Muscle of leg (tissue), 11 donors: ENCODE results near the gene ASB2. TPM values are rescaled to one million over a fixed set of nuclear protein-coding genes. Genes with fewer than 3 reads are reported as not detected.

ENCODE experiments used
- DNase-seq: peaks from one replicate; pipeline ENCODE4 v3.0.0; 2013
- H3K27ac ChIP-seq: one replicate; pipeline ENCODE4 v1.5.1; 2013; ENCODE audit warnings: mild to moderate bottlenecking, low read length, control low read depth
- H3K27me3 ChIP-seq: one replicate; pipeline ENCODE4 v1.6.1; 2013; ENCODE audit warnings: low read length; ENCODE audit not compliant: control insufficient read depth, insufficient read depth
- H3K36me3 ChIP-seq: one replicate; pipeline ENCODE4 v1.6.1; 2013; ENCODE audit warnings: low read length; ENCODE audit not compliant: control insufficient read depth, insufficient read depth
- H3K4me1 ChIP-seq: one replicate; pipeline ENCODE4 v1.6.1; 2013; ENCODE audit warnings: low read length; ENCODE audit not compliant: control insufficient read depth, insufficient read depth
- H3K4me3 ChIP-seq: one replicate; pipeline ENCODE4 v1.5.1; 2013; ENCODE audit warnings: low read length, control low read depth
- H3K9me3 ChIP-seq: replicated peaks from 2 replicates; pipeline ENCODE4 v1.6.1; 2013; ENCODE audit warnings: low read depth, low read length; ENCODE audit not compliant: control insufficient read depth
- WGBS: methylation state at CpG from one replicate; pipeline ENCODE4 v1.1.5; 2013; ENCODE audit warnings: missing lambda C conversion rate; ENCODE audit not compliant: insufficient coverage; 5-methylcytosine and 5-hydroxymethylcytosine counted together
- polyA plus RNA-seq, 8 donors: library from polyadenylated mRNA; unstranded; fragments of 120-200 nt; gene quantifications; one replicate each; pipeline versions ENCODE4 v1.2.1 to v1.2.3, GENCODE V29; 2013; ENCODE audit warnings: inconsistent platforms in 1 of 8, low replicate concordance in 1 of 8; ENCODE audit not compliant: insufficient read length in 8 of 8, insufficient read depth in 1 of 8
- total RNA-seq: library from RNA; stranded (reverse); fragments of 120-200 nt; gene quantifications from one replicate; pipeline ENCODE4 v1.2.4, GENCODE V29; 2013

Gene ASB2
- total and polyA plus RNA-seq, 9 donors = 15.0 to 32.3 (median 23.0) TPM

- H3K4me1 ChIP-seq = no peaks in the 10 kb centered on the region
- H3K27me3 ChIP-seq = peaks cover 8% of the 10 kb centered on the region
- no peaks in the 10 kb centered on the region for H3K9me3 ChIP-seq
- no peak overlapping the region for H3K27ac ChIP-seq
- 25% methylated on average over 7 of the region's 15 CpGs for WGBS
- H3K4me3 ChIP-seq = no peak overlapping the region
- DNase-seq = no peak
- no peaks in the 10 kb centered on the region for H3K36me3 ChIP-seq
These were observed 69.7 kb downstream of the ASB2 start for GRCh38 chr14:93906341-93907329.

- H3K4me3 ChIP-seq = no peak overlapping the region
- no peaks in the 10 kb centered on the region for H3K9me3 ChIP-seq
- H3K36me3 ChIP-seq = no peaks in the 10 kb centered on the region
- peaks cover 8% of the 10 kb centered on the region for H3K27me3 ChIP-seq
- WGBS = 81% methylated on average over 4 of the region's 4 CpGs
- H3K27ac ChIP-seq = no peak overlapping the region
- no peaks in the 10 kb centered on the region for H3K4me1 ChIP-seq
- DNase-seq = no peak
These were observed 70.7 kb downstream of the ASB2 start for GRCh38 chr14:93905623-93906022.

GRCh38 chr14:93903342-93904184, 72.8 kb downstream of the ASB2 start:
- WGBS = 50% methylated on average over 14 of the region's 15 CpGs
- no peak for DNase-seq

GRCh38 chr14:93902619-93903307, 73.6 kb downstream of the ASB2 start:
- Histone ChIP-seq H3K27ac (no peak overlapping the region), H3K4me3 (no peak overlapping the region), H3K4me1 (no peaks in the 10 kb centered on the region), H3K36me3 (no peaks in the 10 kb centered on the region), H3K9me3 (no peaks in the 10 kb centered on the region), H3K27me3 (peaks cover 8% of the 10 kb centered on the region)
- WGBS = 67% methylated on average over 12 of the region's 13 CpGs
- no peak for DNase-seq

More at GRCh38 chr14:93903342-93904184, 72.8 kb downstream of the ASB2 start:
- peaks cover 8% of the 10 kb centered on the region for H3K27me3 ChIP-seq
- H3K36me3 ChIP-seq = no peaks in the 10 kb centered on the region
- H3K4me1 ChIP-seq = no peaks in the 10 kb centered on the region
- no peaks in the 10 kb centered on the region for H3K9me3 ChIP-seq
- H3K27ac ChIP-seq = no peak overlapping the region
- H3K4me3 ChIP-seq = no peak overlapping the region

- 50% methylated on average over 2 of the region's 6 CpGs for WGBS
- Histone ChIP-seq H3K9me3 (no peaks in the 10 kb centered on the region), H3K27ac (no peak overlapping the region), H3K4me3 (no peak overlapping the region), H3K4me1 (no peaks in the 10 kb centered on the region), H3K27me3 (peaks cover 8% of the 10 kb centered on the region), H3K36me3 (no peaks in the 10 kb centered on the region)
- no peak for DNase-seq
These were observed 74.6 kb downstream of the ASB2 start for GRCh38 chr14:93901813-93902212.

GRCh38 chr14:93898731-93899130, 77.6 kb downstream of the ASB2 start:
- 72% methylated on average over 5 of the region's 5 CpGs for whole genome bisulfite sequencing
- Histone ChIP-seq H3K9me3 (no peaks in the 10 kb centered on the region), H3K36me3 (no peaks in the 10 kb centered on the region), H3K27me3 (peaks cover 8% of the 10 kb centered on the region), H3K27ac (no peak overlapping the region), H3K4me1 (peaks cover 6% of the 10 kb centered on the region), H3K4me3 (no peak overlapping the region)
- no peak for DNase-seq

- Histone ChIP-seq H3K36me3 (no peaks in the 10 kb centered on the region), H3K27me3 (peaks cover 4% of the 10 kb centered on the region), H3K4me3 (no peak overlapping the region), H3K27ac (no peak overlapping the region), H3K9me3 (no peaks in the 10 kb centered on the region), H3K4me1 (peaks cover 12% of the 10 kb centered on the region)
- no peak for DNase-seq
- WGBS = 83% methylated on average over 15 of the region's 15 CpGs
These were observed 78.2 kb downstream of the ASB2 start for GRCh38 chr14:93898081-93898611.

- Histone ChIP-seq H3K36me3 (no peaks in the 10 kb centered on the region), H3K9me3 (no peaks in the 10 kb centered on the region), H3K4me3 (no peak overlapping the region), H3K27me3 (no peaks in the 10 kb centered on the region), H3K27ac (no peak overlapping the region), H3K4me1 (peaks cover 17% of the 10 kb centered on the region)
- no peak for DNase-seq
- 72% methylated on average over 5 of the region's 5 CpGs for WGBS
These were observed 78.9 kb downstream of the ASB2 start for GRCh38 chr14:93897476-93897845.

GRCh38 chr14:93895023-93895604, 81.3 kb downstream of the ASB2 start:
- WGBS = 81% methylated on average over 7 of the region's 9 CpGs
- H3K27ac ChIP-seq = no peak overlapping the region
- peaks cover 17% of the 10 kb centered on the region for H3K4me1 ChIP-seq
- H3K4me3 ChIP-seq = no peak overlapping the region
- H3K9me3 ChIP-seq = no peaks in the 10 kb centered on the region
- H3K27me3 ChIP-seq = peaks cover 9% of the 10 kb centered on the region
- DNase-seq = no peak
- H3K36me3 ChIP-seq = no peaks in the 10 kb centered on the region
